ENCODE data around the gene GSTM2.

Gene GSTM2

GRCh38 chr1:109630081-109630897 lies 37.6 kb upstream of the GSTM2 start:
- peak; percentile 8 for TF ChIP-seq CTCF (IDR thresholded peaks at IDR 0.05; ENCODE audit: low read depth, low read length)
- H3K4me3 ChIP-seq (replicated peaks in 1 of 2; ENCODE audit: low read depth in 2 of 2, low read length in 2 of 2): no peak overlapping the region
- DNase-seq (ENCODE audit: low read depth in 2 of 2): no peak

- H3K4me3 ChIP-seq (replicated peaks in 1 of 2; ENCODE audit: low read depth in 2 of 2, low read length in 2 of 2): no peak overlapping the region
- no peak for TF ChIP-seq CTCF (IDR thresholded peaks at IDR 0.05; ENCODE audit: low read depth, low read length)
- DNase-seq (ENCODE audit: low read depth in 2 of 2): no peak
Observed at GRCh38 chr1:109630898-109631512, 36.9 kb upstream of the GSTM2 start.

GRCh38 chr1:109631513-109632505 lies 36.0 kb upstream of the GSTM2 start:
- TF ChIP-seq CTCF (IDR thresholded peaks at IDR 0.05; ENCODE audit: low read depth, low read length): no peak
- no peak overlapping the region for H3K4me3 ChIP-seq (replicated peaks in 1 of 2; ENCODE audit: low read depth in 2 of 2, low read length in 2 of 2)
- no peak for DNase-seq (ENCODE audit: low read depth in 2 of 2)

GRCh38 chr1:109632671-109633346 lies 35.0 kb upstream of the GSTM2 start:
- TF ChIP-seq CTCF (IDR thresholded peaks at IDR 0.05; ENCODE audit: low read depth, low read length): no peak
- H3K4me3 ChIP-seq (replicated peaks in 1 of 2; ENCODE audit: low read depth in 2 of 2, low read length in 2 of 2): no peak overlapping the region
- DNase-seq (ENCODE audit: low read depth in 2 of 2): no peak

- H3K4me3 ChIP-seq (replicated peaks in 1 of 2; ENCODE audit: low read depth in 2 of 2, low read length in 2 of 2): no peak overlapping the region
- no peak for TF ChIP-seq CTCF (IDR thresholded peaks at IDR 0.05; ENCODE audit: low read depth, low read length)
- DNase-seq (ENCODE audit: low read depth in 2 of 2): no peak
Observed at GRCh38 chr1:109634292-109634691, 33.6 kb upstream of the GSTM2 start.
